UCSD-AML1 (cell line): Measurements from ENCODE around the gene ACO2.

Experiments
- DNase-seq: peaks from one replicate; lab custom pipeline; 2025; ENCODE audit not compliant: unreplicated experiment; lab: John Stamatoyannopoulos, UW

The ACO2 gene

GRCh38 chr22:41488076-41488475, 19.2 kb downstream of the ACO2 start:
- DNase-seq = no peak

- DNase-seq = no peak
Measured at GRCh38 chr22:41488596-41489385, 19.9 kb downstream of the ACO2 start.

DNA sequence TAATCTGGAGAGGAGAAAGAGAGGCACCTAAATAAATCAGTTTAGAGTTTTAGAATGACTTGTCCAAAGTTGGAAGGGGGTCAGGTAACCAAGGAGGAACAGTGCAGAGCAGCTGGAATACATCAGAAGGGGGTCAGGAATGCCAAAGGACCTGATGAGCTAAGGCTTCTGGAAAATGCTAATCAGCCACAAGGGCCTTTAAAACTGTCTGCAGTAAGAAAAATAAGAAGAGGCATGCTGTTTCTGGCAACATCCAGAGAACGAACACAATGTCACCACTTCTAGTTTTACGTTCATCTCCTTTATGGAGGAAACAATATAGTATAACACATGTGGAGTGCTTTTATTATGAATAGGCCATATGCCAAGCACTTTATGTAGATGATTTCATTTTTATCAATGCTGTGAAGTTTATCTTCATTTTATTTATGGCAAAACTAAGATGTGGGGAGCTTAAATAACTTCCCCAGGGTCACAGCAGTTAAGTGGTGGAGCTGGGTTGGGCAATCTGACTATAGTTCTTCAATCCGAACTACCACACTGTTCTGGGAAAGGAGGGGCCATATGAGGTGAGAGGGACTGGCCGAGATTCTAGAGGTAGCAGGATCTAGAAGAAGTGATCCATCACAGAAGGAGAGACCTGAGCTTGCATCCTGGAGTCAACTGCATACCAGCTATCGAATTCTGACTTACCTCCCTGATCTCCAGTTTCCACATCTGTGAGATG, 22.6 kb downstream of the ACO2 start:
- no peak for DNase-seq

- DNase-seq = no peak
Measured at GRCh38 chr22:41498303-41498835, 29.5 kb downstream of the ACO2 start.

- DNase-seq = no peak
Measured at GRCh38 chr22:41499624-41500280, 30.8 kb downstream of the ACO2 start.

- DNase-seq = no peak
Measured at GRCh38 chr22:41500303-41500702, 31.4 kb downstream of the ACO2 start.

GRCh38 chr22:41501209-41501608, 32.3 kb downstream of the ACO2 start:
- no peak for DNase-seq

GRCh38 chr22:41504397-41504796, 35.5 kb downstream of the ACO2 start:
- DNase-seq = no peak

DNA sequence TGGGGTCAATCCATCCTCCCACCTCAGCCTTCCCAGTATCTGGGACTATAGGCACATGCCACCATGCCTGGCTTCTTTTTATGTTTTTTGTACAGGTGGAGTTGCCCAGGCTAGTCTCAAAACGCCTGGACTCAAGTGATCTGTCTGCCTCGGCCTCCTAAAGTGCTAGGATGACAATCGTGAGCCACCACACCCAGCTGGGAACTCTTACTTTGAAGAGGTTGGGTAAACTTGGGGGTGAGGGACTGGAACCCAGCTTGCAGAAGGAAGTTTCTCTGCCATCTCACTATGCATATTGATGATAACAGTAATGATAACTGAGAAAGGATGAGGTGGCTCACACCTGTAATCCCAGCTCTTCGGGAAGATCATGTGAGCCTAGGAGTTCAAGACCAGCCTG, 35.9 kb downstream of the ACO2 start:
- no peak for DNase-seq

- no peak for DNase-seq
Measured at GRCh38 chr22:41505511-41506220, 36.7 kb downstream of the ACO2 start.

GRCh38 chr22:41507330-41508063, 38.6 kb downstream of the ACO2 start:
- no peak for DNase-seq

DNA sequence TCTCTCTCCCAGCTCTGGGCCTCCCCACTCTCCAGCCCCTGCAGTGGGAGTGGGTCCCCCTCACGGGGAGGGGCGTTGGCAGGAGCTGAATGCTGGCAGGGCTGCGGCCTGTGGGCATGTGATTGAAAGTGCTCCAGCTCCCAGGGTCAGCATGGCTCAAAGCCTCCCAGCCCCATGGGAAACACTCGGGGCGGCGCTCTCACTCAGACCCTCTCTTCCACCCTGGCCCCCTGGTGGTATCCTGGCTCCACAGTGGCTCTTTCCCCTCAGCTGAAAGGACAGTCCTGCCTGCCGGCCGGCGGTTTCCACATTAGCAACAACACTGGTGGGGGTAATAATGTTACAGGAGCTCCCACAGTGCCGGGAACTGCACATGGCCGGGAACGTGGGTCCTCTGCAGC, 39.9 kb downstream of the ACO2 start:
- DNase-seq = no peak

GRCh38 chr22:41511521-41511968, 42.6 kb downstream of the ACO2 start:
- DNase-seq = no peak

DNA sequence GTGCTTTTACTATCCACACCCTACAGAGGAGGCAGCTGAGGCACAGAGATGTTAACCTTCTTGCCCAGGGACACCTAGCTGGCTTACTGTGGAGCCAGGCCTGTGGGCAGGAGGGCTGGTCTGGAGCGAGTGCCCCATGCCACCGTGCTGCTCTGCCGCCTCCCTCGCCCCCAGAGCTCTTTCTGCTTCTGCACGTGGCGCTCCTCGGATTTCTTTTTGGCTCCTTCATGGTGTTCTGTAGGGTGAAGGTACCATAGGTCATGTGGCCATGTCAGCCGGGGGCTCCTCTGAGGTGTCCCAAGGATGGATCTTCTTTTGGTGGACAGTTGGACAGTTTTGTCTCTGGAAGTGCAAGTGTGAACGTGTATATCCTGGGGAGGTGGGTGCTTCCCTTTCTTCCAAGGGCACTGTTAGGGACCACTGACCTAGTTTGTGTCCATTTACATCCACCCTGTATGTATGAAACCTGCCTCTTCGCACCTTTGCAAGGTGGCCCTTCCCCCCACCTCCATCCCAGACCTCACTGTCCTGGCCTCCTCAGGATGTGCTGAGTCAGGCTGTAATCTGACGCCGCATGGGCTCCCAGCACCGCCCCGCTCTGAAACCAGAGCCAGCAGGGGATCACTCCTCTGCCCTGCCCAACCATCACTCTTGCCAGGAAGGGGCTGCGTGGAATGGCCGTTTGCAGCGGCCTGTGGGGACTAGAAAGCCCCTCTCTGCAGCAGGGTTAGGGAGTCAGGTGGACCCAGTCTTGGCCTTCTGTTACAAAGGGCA, 43.7 kb downstream of the ACO2 start:
- DNase-seq = no peak

- no peak for DNase-seq
Measured at GRCh38 chr22:41513391-41513790, 44.5 kb downstream of the ACO2 start.

- DNase-seq = no peak
Measured at GRCh38 chr22:41516462-41516861, 47.5 kb downstream of the ACO2 start.

GRCh38 chr22:41517172-41518047, 48.5 kb downstream of the ACO2 start:
- peak; percentile 36 for DNase-seq

DNA sequence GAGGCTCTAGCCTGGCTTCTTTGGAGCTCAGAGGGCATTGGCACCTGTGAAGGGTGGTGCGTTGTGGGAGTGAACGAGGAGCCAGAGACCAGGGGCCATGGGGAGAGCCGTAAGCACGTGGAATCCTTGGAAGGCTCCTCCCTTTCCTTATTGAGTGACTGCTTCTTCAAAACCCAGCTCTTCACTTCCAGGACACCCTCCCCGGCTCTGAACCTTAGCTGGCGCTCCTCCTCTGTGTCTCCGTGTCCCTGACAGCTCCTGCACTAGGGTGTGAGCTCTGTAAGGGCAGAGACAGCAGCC, 49.1 kb downstream of the ACO2 start:
- DNase-seq = no peak

- DNase-seq = no peak
Measured at GRCh38 chr22:41521126-41521525, 52.2 kb downstream of the ACO2 start.
